Ascending aorta (tissue), 2 donors: ENCODE measurements around the gene SCO1. TPM values are rescaled to one million over a fixed set of nuclear protein-coding genes. Genes with fewer than 3 reads are reported as not detected.

ENCODE experiments used
- DNase-seq, 2 donors: peaks; one replicate each; pipeline ENCODE4 v3.0.0-alpha.2; 2019; ENCODE audit warnings: low spot score in 2 of 2
- H3K27ac ChIP-seq, 2 donors: fragments of 200-600 bp; sonication (generic); one replicate each; pipeline ENCODE4 v1.5.1; 2016 to 2017; ENCODE audit warnings: mild to moderate bottlenecking in 1 of 2
- H3K27me3 ChIP-seq: fragments of 200-600 bp; sonication (generic); one replicate; pipeline ENCODE4 v1.5.1; 2017
- H3K36me3 ChIP-seq, 2 donors: fragments of 200-600 bp; sonication (generic); one replicate each; pipeline ENCODE4 v1.5.1; 2016
- H3K4me1 ChIP-seq, 2 donors: fragments of 200-600 bp; sonication (generic); one replicate each; pipeline ENCODE4 v1.5.1; 2016 to 2017; ENCODE audit warnings: mild to moderate bottlenecking in 1 of 2
- H3K4me3 ChIP-seq, 2 donors: fragments of 200-600 bp; sonication (generic); one replicate each; pipeline ENCODE4 v1.5.1; 2016 to 2017; ENCODE audit warnings: mild to moderate bottlenecking in 1 of 2
- H3K9me3 ChIP-seq, 2 donors: fragments of 200-600 bp; sonication (generic); one replicate each; pipeline ENCODE4 v1.5.1; 2016
- intact Hi-C: fragments of 100-400 bp; cut with DNase I; formaldehyde crosslinking; loops from one replicate; pipeline ENCODE4 v1.15.1; 2023
- total RNA-seq: library from RNA; depleted of rRNA; stranded (reverse); fragments of >200 nt; gene quantifications from one replicate; pipeline ENCODE4 v1.1.0, GENCODE V29; 2016
- TF ChIP-seq, protein P1 (sequence below), 3 experiments: fragments of 200-600 bp in 2 of 3; fragments of 450-650 bp in 1 of 3; sonication (generic) in 2 of 3; IDR thresholded peaks; one replicate each; pipeline ENCODE4 v1.5.1; 2016 to 2019; ENCODE audit warnings: antibody characterized with exemption in 3 of 3, mild to moderate bottlenecking in 1 of 3, moderate library complexity in 1 of 3

SCO1 gene
- total RNA-seq, 1 donor from 2014 or later: 173 TPM

DNA sequence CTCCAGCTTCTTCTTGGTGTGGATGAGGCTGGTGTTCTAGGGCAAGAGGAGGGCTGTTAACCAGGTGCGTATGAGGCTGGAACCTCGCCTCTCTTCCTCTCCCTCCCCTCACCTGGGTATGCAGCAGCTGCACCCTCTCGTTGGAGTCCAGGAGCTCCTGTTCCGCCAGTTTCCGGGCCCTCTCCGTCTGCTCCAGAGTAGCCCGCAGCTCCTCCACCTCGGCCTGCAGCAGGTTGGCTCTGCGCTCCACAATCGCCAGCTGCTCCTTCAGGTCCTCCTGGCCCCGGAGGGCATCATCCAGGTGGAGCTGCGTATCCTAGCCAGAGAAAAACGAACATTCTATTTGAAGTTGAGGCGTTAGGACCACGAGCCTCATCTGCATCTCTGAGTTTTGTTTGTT, 65.6 kb downstream of the SCO1 start:
- H3K4me3 ChIP-seq: no peak overlapping the region
- H3K27ac ChIP-seq: no peak overlapping the region
- TF ChIP-seq, protein P1, sequence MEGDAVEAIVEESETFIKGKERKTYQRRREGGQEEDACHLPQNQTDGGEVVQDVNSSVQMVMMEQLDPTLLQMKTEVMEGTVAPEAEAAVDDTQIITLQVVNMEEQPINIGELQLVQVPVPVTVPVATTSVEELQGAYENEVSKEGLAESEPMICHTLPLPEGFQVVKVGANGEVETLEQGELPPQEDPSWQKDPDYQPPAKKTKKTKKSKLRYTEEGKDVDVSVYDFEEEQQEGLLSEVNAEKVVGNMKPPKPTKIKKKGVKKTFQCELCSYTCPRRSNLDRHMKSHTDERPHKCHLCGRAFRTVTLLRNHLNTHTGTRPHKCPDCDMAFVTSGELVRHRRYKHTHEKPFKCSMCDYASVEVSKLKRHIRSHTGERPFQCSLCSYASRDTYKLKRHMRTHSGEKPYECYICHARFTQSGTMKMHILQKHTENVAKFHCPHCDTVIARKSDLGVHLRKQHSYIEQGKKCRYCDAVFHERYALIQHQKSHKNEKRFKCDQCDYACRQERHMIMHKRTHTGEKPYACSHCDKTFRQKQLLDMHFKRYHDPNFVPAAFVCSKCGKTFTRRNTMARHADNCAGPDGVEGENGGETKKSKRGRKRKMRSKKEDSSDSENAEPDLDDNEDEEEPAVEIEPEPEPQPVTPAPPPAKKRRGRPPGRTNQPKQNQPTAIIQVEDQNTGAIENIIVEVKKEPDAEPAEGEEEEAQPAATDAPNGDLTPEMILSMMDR (IDR thresholded peaks at IDR 0.05): no peak
- DNase-seq: no peak
- H3K27me3 ChIP-seq: no peaks in the 10 kb centered on the region
- H3K9me3 ChIP-seq: no peaks in the 10 kb centered on the region
- intact Hi-C loops: no loop called here
- no peaks in the 10 kb centered on the region for H3K4me1 ChIP-seq
- H3K36me3 ChIP-seq: peaks cover 18 to 28% of the 10 kb centered on the region in 2 donors

DNA sequence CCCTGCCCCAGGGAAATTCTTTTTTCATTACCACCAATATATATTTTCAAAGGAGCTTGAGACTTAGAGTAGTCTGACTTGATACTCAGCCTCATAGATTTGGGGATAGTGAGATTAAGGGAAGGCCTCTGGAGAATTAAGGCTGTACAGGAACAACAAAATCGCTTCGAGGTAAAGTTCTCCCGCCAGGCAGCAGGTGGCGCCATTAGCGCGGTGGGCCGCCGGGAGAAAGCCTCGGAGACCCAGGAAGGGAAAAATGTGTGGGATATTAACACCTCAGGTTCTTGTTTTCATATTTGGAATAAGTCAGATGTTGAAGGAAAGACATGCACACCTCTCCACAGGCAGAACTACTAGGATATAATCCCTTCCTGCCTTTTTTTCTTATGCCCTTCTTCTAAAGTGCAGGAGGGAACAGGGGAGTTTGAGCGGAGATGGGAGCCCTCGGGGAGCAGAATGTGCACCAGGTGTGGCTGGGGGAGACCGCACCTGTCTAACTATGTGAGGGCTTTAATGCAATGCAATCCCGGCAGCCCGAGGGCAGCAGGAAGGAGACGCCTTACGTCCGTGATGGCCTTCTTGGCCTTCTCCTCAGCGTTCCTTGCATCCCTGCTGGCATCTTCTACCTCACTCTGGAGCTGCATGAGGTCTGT, 66.2 kb downstream of the SCO1 start:
- DNase-seq: no peak
- Histone ChIP-seq H3K27me3 (no peaks in the 10 kb centered on the region), H3K27ac (no peak overlapping the region), H3K4me3 (no peak overlapping the region), H3K4me1 (no peaks in the 10 kb centered on the region), H3K9me3 (no peaks in the 10 kb centered on the region), H3K36me3 (peaks cover 18 to 24% of the 10 kb centered on the region in 2 donors)
- TF ChIP-seq, protein P1 (IDR thresholded peaks at IDR 0.05): peak; percentile 5 to 82 (median 69)
- intact Hi-C loops: no loop called here

DNA sequence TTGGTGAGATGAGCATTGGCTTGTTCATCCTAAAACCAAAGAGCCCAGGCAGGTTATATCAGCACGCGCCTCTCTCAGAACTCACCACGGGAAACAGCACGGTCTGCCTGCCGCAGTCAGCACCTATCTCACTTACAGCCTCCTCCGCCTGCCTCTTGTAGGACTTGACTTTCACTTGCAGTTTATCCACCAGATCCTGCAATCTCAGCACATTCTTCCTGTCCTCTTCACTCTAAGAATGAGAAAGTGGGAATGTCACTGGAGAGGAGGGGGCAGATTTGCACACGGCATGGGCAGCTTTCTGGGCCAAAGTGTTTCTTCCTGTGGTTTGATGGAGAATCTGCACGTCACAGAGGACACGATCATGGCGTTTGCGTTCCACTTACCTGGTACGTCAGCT, 67.6 kb downstream of the SCO1 start:
- no peak for DNase-seq
- Histone ChIP-seq H3K27ac (no peak overlapping the region), H3K27me3 (no peaks in the 10 kb centered on the region), H3K4me3 (no peak overlapping the region), H3K36me3 (peaks cover 18 to 21% of the 10 kb centered on the region in 2 donors), H3K9me3 (no peaks in the 10 kb centered on the region), H3K4me1 (no peaks in the 10 kb centered on the region)
- TF ChIP-seq, protein P1 (IDR thresholded peaks at IDR 0.05): no peak
- intact Hi-C loops: no loop called here

- H3K9me3 ChIP-seq: no peaks in the 10 kb centered on the region
- no peak for DNase-seq
- intact Hi-C loops: no loop called here
Measured at GRCh38 chr17:10628756-10629155, 68.6 kb downstream of the SCO1 start.

DNA sequence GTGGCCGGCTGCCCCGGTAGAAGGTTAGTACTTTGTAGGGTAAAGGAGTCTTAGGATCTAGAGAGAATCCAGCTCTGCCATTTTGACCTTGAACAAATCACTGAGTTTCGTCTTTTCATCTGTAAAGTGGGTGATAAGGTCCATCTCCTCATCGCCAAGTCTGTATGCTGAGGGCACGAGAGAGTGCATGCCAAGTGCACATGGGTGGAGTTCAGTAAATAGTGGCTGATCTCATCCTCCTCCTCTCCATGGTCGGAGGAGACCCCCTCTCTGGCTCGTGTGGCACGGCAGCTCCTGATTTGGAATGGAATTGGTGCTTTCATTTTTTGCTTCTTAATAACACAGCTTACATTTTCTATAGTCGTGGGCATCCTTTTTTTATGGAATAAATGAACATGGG, 70.9 kb downstream of the SCO1 start:
- no peak for DNase-seq
- intact Hi-C loops: no loop called here
- Histone ChIP-seq H3K4me3 (no peak overlapping the region), H3K9me3 (no peaks in the 10 kb centered on the region), H3K27ac (no peak overlapping the region), H3K27me3 (no peaks in the 10 kb centered on the region), H3K36me3 (peaks cover 8 to 11% of the 10 kb centered on the region in 2 donors), H3K4me1 (no peaks in the 10 kb centered on the region)
- TF ChIP-seq, protein P1 (IDR thresholded peaks at IDR 0.05): no peak

More at GRCh38 chr17:10628756-10629155, 68.6 kb downstream of the SCO1 start:
- peaks cover 11 to 14% of the 10 kb centered on the region in 2 donors for H3K36me3 ChIP-seq
- H3K27ac ChIP-seq: no peak overlapping the region
- H3K27me3 ChIP-seq: no peaks in the 10 kb centered on the region
- TF ChIP-seq, protein P1 (IDR thresholded peaks at IDR 0.05): peak in 2 of 3 experiments; percentile 25 to 31
- no peaks in the 10 kb centered on the region for H3K4me1 ChIP-seq
- H3K4me3 ChIP-seq: no peak overlapping the region
